DND-41 (cell line): ENCODE results near the gene CAB39L.

ENCODE experiments used
- CTCF ChIP-seq: IDR thresholded peaks from 2 replicates; pipeline ENCODE4 v1.5.1; 2012; ENCODE audit warnings: borderline replicate concordance, low read length, moderate library complexity, mild to moderate bottlenecking; ENCODE audit not compliant: poor library complexity, severe bottlenecking; ENCODE audit errors: extremely low read depth
- EZH2 ChIP-seq: IDR thresholded peaks from 3 replicates; pipeline ENCODE4 v1.6.1; 2012; ENCODE audit warnings: borderline replicate concordance, low read depth, mild to moderate bottlenecking, moderate library complexity, low read length, inconsistent platforms; ENCODE audit not compliant: severe bottlenecking

DNA sequence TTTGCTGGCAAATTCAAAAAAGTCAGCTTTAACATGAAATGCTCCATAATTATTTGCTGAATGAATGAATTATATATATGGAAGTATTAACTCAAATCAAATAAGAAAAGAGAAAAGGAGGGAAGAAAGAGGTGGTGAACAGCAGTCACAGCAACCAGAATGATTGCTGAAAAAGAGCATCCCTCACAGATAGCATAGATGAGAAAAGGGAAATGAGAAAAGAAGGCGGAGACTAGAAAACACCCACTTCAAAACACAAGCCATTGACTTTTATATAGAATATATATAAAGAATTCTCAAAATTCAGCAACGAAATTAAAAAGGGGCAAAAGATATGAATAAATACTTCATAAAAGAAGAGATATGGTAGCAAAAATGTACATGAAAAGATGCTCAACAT is 75.2 kb downstream of the CAB39L start:
- TF ChIP-seq CTCF (no peak), EZH2 (no peak)
